OCI-LY1 (cell line): ENCODE data around the gene POU2F1.

Experiments used
- CTCF ChIP-seq: fragments of 200-600 bp; sonication (generic), shearing (Covaris generic); IDR thresholded peaks from 2 replicates; pipeline ENCODE4 v1.5.1; 2017; ENCODE audit warnings: mild to moderate bottlenecking, antibody characterized with exemption, low read length, moderate library complexity, mixed read lengths
- EZH2 ChIP-seq: fragments of 200-600 bp; sonication (generic), shearing (Covaris generic); IDR thresholded peaks from 2 replicates; pipeline ENCODE4 v1.8.0; 2017; ENCODE audit warnings: borderline replicate concordance, mixed run types, mild to moderate bottlenecking, antibody characterized with exemption, low read length, moderate library complexity, mixed read lengths

DNA sequence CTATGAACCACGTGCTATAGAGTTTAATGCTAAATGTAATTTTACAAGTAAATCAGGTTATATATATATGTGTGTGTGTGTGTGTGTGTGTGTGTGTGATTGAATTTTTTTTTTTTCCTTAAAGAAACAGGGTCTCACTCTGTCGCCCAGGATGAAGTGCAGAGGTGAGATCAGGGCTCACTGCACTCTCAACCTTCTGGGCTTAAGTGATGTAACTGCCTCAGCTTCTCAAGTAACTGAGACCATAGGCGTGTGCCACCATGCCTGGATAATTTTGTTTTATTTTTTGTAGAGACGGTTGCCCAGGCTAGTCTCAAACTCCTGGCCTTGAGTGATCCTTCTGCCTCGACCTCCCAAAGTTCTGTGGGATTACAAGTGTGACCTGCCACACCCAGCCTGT, 26.3 kb downstream of the POU2F1 start:
- TF ChIP-seq CTCF (no peak), EZH2 (no peak)
